Hepatocyte (in vitro differentiated cells): ENCODE results near the gene IL27RA. TPM values are rescaled to one million over a fixed set of nuclear protein-coding genes. Genes with fewer than 3 reads are reported as not detected.
A peak's percentile ranks its signal among the peaks of the same experiment; 100 is the strongest.

Source experiments
- DNase-seq: peaks from one replicate; pipeline ENCODE4 v3.0.0-alpha.2; 2016; ENCODE audit warnings: low spot score
- H2AFZ ChIP-seq: fragments of 200-600 bp; sonication (generic); 2 replicates; pipeline ENCODE4 v1.6.0; 2016; ENCODE audit warnings: antibody characterized with exemption, mild to moderate bottlenecking
- H3K27ac ChIP-seq: fragments of 200-600 bp; sonication (generic); 2 replicates; pipeline ENCODE4 v1.5.1; 2016; ENCODE audit warnings: mild to moderate bottlenecking
- H3K27me3 ChIP-seq: fragments of 200-600 bp; sonication (generic); 2 replicates; pipeline ENCODE4 v1.6.1; 2016
- H3K36me3 ChIP-seq: fragments of 200-600 bp; sonication (generic); replicated peaks from 2 replicates; pipeline ENCODE4 v1.5.1; 2016; ENCODE audit warnings: low read depth; ENCODE audit not compliant: insufficient read depth
- H3K4me1 ChIP-seq: fragments of 200-600 bp; sonication (generic); 2 replicates; pipeline ENCODE4 v1.5.1; 2016; ENCODE audit warnings: mild to moderate bottlenecking, moderate library complexity; ENCODE audit not compliant: insufficient read depth
- H3K4me2 ChIP-seq: fragments of 200-600 bp; sonication (generic); 2 replicates; pipeline ENCODE4 v1.6.0; 2016
- H3K4me3 ChIP-seq: fragments of 200-600 bp; sonication (generic); 2 replicates; pipeline ENCODE4 v1.5.1; 2016; ENCODE audit warnings: mild to moderate bottlenecking
- H3K79me2 ChIP-seq: fragments of 200-600 bp; sonication (generic); 2 replicates; pipeline ENCODE4 v1.6.0; 2017; ENCODE audit warnings: mild to moderate bottlenecking
- H3K9me2 ChIP-seq: fragments of 200-600 bp; sonication (generic); replicated peaks from 2 replicates; pipeline ENCODE4 v1.6.0; 2017; ENCODE audit warnings: mild to moderate bottlenecking; ENCODE audit not compliant: insufficient read depth
- H3K9me3 ChIP-seq: fragments of 200-600 bp; sonication (generic); 2 replicates; pipeline ENCODE4 v1.5.1; 2016; ENCODE audit warnings: low read depth, mild to moderate bottlenecking
- H4K20me1 ChIP-seq: fragments of 200-600 bp; sonication (generic); 2 replicates; pipeline ENCODE4 v1.6.0; 2016; ENCODE audit warnings: mild to moderate bottlenecking; ENCODE audit not compliant: insufficient read depth, poor library complexity, severe bottlenecking
- CTCF ChIP-seq: fragments of 200-600 bp; sonication (generic); IDR thresholded peaks from 2 replicates; pipeline ENCODE4 v1.5.1; 2016; ENCODE audit warnings: antibody characterized with exemption, mild to moderate bottlenecking; ENCODE audit not compliant: poor library complexity
- EZH2 ChIP-seq: fragments of 200-600 bp; sonication (generic); IDR thresholded peaks from 2 replicates; pipeline ENCODE4 v1.6.1; 2016; ENCODE audit warnings: antibody characterized with exemption, mild to moderate bottlenecking, borderline replicate concordance
- EZH2phosphoT487 ChIP-seq: fragments of 200-600 bp; sonication (generic); IDR thresholded peaks from one replicate; pipeline ENCODE4 v1.6.1; 2018; ENCODE audit warnings: antibody characterized with exemption, mild to moderate bottlenecking, low read depth, moderate library complexity; ENCODE audit not compliant: unreplicated experiment, severe bottlenecking
- WGBS: methylation state at CpG from one replicate; pipeline ENCODE4 v1.1.6; 2016; ENCODE audit warnings: low lambda C conversion rate; ENCODE audit errors: missing lambda C conversion rate; 5-methylcytosine and 5-hydroxymethylcytosine counted together
- polyA plus RNA-seq: library from polyadenylated mRNA; unstranded; fragments of >200 nt; fragmentation: Nextera tagmentation; extraction: Ambion mirVana; gene quantifications from 2 replicates; pipeline ENCODE4 v1.2.1, GENCODE V29; 2016
- total RNA-seq: library from RNA; depleted of rRNA; stranded (reverse); fragments of >200 nt; gene quantifications from 2 replicates; pipeline ENCODE4 v1.2.3, GENCODE V29; 2014

The IL27RA gene
- total and polyA plus RNA-seq, 2 experiments from 2014 or later, result 1.9 to 2.3 TPM

- no peaks in the 10 kb centered on the region for H3K9me3 ChIP-seq
- H3K4me2 ChIP-seq, result peak overlapping the region; percentile 85
- 10% methylated on average over 52 of the region's 56 CpGs for WGBS
- H3K27me3 ChIP-seq, result no peaks in the 10 kb centered on the region
- H3K36me3 ChIP-seq, result no peaks in the 10 kb centered on the region
- DNase-seq, result peak; percentile 93
- no peaks in the 10 kb centered on the region for H4K20me1 ChIP-seq
- H2AFZ ChIP-seq, result peak overlapping the region; percentile 94
- H3K9me2 ChIP-seq, result no peaks in the 10 kb centered on the region
- H3K79me2 ChIP-seq, result peaks cover 9% of the 10 kb centered on the region
- H3K4me3 ChIP-seq, result peak overlapping the region; percentile 36
- H3K4me1 ChIP-seq, result no peaks in the 10 kb centered on the region
- TF ChIP-seq EZH2 (no peak), CTCF (no peak), EZH2phosphoT487 (no peak)
- H3K27ac ChIP-seq, result peak overlapping the region; percentile 97
Observed at GRCh38 chr19:14006766-14007562, 24.6 kb upstream of the IL27RA start.

- no peaks in the 10 kb centered on the region for H3K79me2 ChIP-seq
- no peak overlapping the region for H3K4me3 ChIP-seq
- WGBS, result 74% methylated on average over 2 of the region's 2 CpGs
- no peak for TF ChIP-seq EZH2
- TF ChIP-seq CTCF, result no peak
- H3K27me3 ChIP-seq, result no peaks in the 10 kb centered on the region
- DNase-seq, result no peak
- H2AFZ ChIP-seq, result no peak overlapping the region
- no peak overlapping the region for H3K4me2 ChIP-seq
- H3K9me3 ChIP-seq, result no peaks in the 10 kb centered on the region
- H4K20me1 ChIP-seq, result no peaks in the 10 kb centered on the region
- H3K36me3 ChIP-seq, result no peaks in the 10 kb centered on the region
- no peak overlapping the region for H3K27ac ChIP-seq
- H3K9me2 ChIP-seq, result no peaks in the 10 kb centered on the region
- no peaks in the 10 kb centered on the region for H3K4me1 ChIP-seq
Observed at GRCh38 chr19:14012378-14012915, 19.1 kb upstream of the IL27RA start.

GRCh38 chr19:14015524-14016035 lies 16.0 kb upstream of the IL27RA start:
- Histone ChIP-seq H3K4me1 (no peaks in the 10 kb centered on the region), H3K4me3 (no peak overlapping the region), H4K20me1 (no peaks in the 10 kb centered on the region), H3K27ac (peak overlapping the region; percentile 49), H3K9me2 (no peaks in the 10 kb centered on the region), H3K9me3 (no peaks in the 10 kb centered on the region), H3K4me2 (peak overlapping the region; percentile 27), H3K36me3 (no peaks in the 10 kb centered on the region), H3K27me3 (no peaks in the 10 kb centered on the region), H3K79me2 (no peaks in the 10 kb centered on the region), H2AFZ (no peak overlapping the region)
- DNase-seq, result peak; percentile 53
- 94% methylated on average over 8 of the region's 8 CpGs for WGBS
- no peak for TF ChIP-seq EZH2phosphoT487
- TF ChIP-seq CTCF, result no peak
- no peak for TF ChIP-seq EZH2
